GM12878 (cell line): ENCODE measurements around the gene PCTP. TPM values are rescaled to one million over a fixed set of nuclear protein-coding genes. Genes with fewer than 3 reads are reported as not detected.

Experiments used
- ATAC-seq: fragments of 200-7000 bp; cut with Tn5 transposase; 3 replicates; pipeline ENCODE4 v1.9.1; 2020; ENCODE audit warnings: mild to moderate bottlenecking, moderate library complexity
- BruUV-seq: library from RNA; stranded (reverse); fragments of 400-500 nt; replicated peaks from 2 replicates; lab custom pipeline; 2021; lab: Mats Ljungman, UMichigan
- CTCF ChIA-PET: fragments of 300-600 bp; sonication (Branson Sonifier 250); formaldehyde crosslinking; extraction: SDS; loops from one replicate; lab custom pipeline; 2021; ENCODE audit warnings: inconsistent platforms; lab: Yijun Ruan, JAX
- POLR2A ChIA-PET: fragments of 350-600 bp; formaldehyde crosslinking; extraction: SDS; loops from one replicate; lab custom pipeline; 2021; ENCODE audit warnings: inconsistent platforms; lab: Charles Lee
- RAD21 ChIA-PET: fragments of 300-600 bp; sonication (Branson Sonifier 250); formaldehyde crosslinking; loops from one replicate; lab custom pipeline; 2023; ENCODE audit warnings: antibody characterized with exemption; ENCODE audit not compliant: unreplicated experiment; lab: Charles Lee
- SMC1A ChIA-PET: fragments of 300-600 bp; sonication (Branson Sonifier 250); formaldehyde crosslinking; loops from one replicate; lab custom pipeline; 2023; ENCODE audit not compliant: unreplicated experiment, uncharacterized antibody; lab: Charles Lee
- DNase-seq: peaks from one replicate; pipeline ENCODE4 v3.0.0-alpha.2; 2011; ENCODE audit warnings: low read depth, low spot score
- FAIRE-seq: peaks from 3 replicates; lab custom pipeline; 2011; peaks lifted over from hg19 to GRCh38; lab: Jason Lieb, UNC
- H2AFZ ChIP-seq: 2 replicates; pipeline ENCODE4 v1.6.0; 2011; ENCODE audit warnings: low read depth, low read length, control low read depth; ENCODE audit not compliant: control insufficient read depth
- H3K27ac ChIP-seq: 2 replicates; pipeline ENCODE4 v1.5.1; 2011; ENCODE audit warnings: control low read depth; ENCODE audit not compliant: control insufficient read depth, insufficient read depth
- H3K27me3 ChIP-seq, 2 experiments: replicated peaks in 1 of 2; 2 replicates each; pipeline versions ENCODE4 v1.6.0 to v1.6.1; 2011; ENCODE audit warnings: low read length in 1 of 2; ENCODE audit not compliant: control insufficient read depth in 2 of 2, insufficient read depth in 2 of 2
- H3K36me3 ChIP-seq, 2 experiments: 2 replicates each; pipeline ENCODE4 v1.5.1; 2011; ENCODE audit warnings: low read length in 1 of 2; ENCODE audit not compliant: control insufficient read depth in 2 of 2, insufficient read depth in 2 of 2
- H3K4me1 ChIP-seq: 2 replicates; pipeline ENCODE4 v1.6.1; 2011; ENCODE audit warnings: mild to moderate bottlenecking, low read length, moderate library complexity, mixed read lengths; ENCODE audit not compliant: control insufficient read depth, insufficient read depth
- H3K4me2 ChIP-seq: 2 replicates; pipeline ENCODE4 v1.6.0; 2011; ENCODE audit warnings: control low read depth; ENCODE audit not compliant: control insufficient read depth, insufficient read depth
- H3K4me3 ChIP-seq: fragments of 200-600 bp; sonication (generic); 2 replicates; pipeline ENCODE4 v1.5.1; 2016
- H3K79me2 ChIP-seq: 2 replicates; pipeline ENCODE4 v1.6.0; 2011; ENCODE audit warnings: low read length; ENCODE audit not compliant: control insufficient read depth, insufficient read depth
- H3K9ac ChIP-seq: 2 replicates; pipeline ENCODE4 v1.8.0; 2011; ENCODE audit warnings: low read length, control low read depth, mixed read lengths; ENCODE audit not compliant: control insufficient read depth, insufficient read depth
- H3K9me3 ChIP-seq: replicated peaks from 3 replicates; pipeline ENCODE4 v1.5.1; 2011; ENCODE audit warnings: mild to moderate bottlenecking, low read length; ENCODE audit not compliant: control insufficient read depth, insufficient read depth
- H4K20me1 ChIP-seq: 2 replicates; pipeline ENCODE4 v1.6.0; 2011; ENCODE audit not compliant: control insufficient read depth, insufficient read depth
- CREM ChIP-seq: IDR thresholded peaks from 2 replicates; pipeline ENCODE4 v1.6.1; 2014; ENCODE audit warnings: antibody characterized with exemption, low read depth
- HCFC1 ChIP-seq: fragments of 150-350 bp; IDR thresholded peaks from 2 replicates; pipeline ENCODE4 v1.6.1; 2014; ENCODE audit warnings: low read length
- IKZF2 ChIP-seq, 2 experiments: fragments of 450-650 bp; IDR thresholded peaks; 2 replicates each; pipeline ENCODE4 v1.6.1; 2017; ENCODE audit warnings: mild to moderate bottlenecking in 2 of 2, moderate library complexity in 2 of 2
- JUNB ChIP-seq: IDR thresholded peaks from 2 replicates; pipeline ENCODE4 v1.6.1; 2016; ENCODE audit warnings: antibody characterized with exemption, mild to moderate bottlenecking
- MLLT1 ChIP-seq: fragments of 450-650 bp; IDR thresholded peaks from 2 replicates; pipeline ENCODE4 v1.6.1; 2016; ENCODE audit warnings: mild to moderate bottlenecking
- MTA2 ChIP-seq: fragments of 450-650 bp; IDR thresholded peaks from 2 replicates; pipeline ENCODE4 v1.6.1; 2016; ENCODE audit warnings: low read depth, mild to moderate bottlenecking, moderate library complexity
- MXI1 ChIP-seq: fragments of 150-350 bp; IDR thresholded peaks from 2 replicates; pipeline ENCODE4 v1.6.1; 2011; ENCODE audit warnings: low read depth, mild to moderate bottlenecking, inconsistent platforms, low read length, improper control_type of control experiment
- STAT3 ChIP-seq: IDR thresholded peaks from 2 replicates; pipeline ENCODE4 v1.6.1; 2011; ENCODE audit warnings: low read depth, low read length, improper control_type of control experiment
- TAF1 ChIP-seq: IDR thresholded peaks from 2 replicates; pipeline ENCODE4 v1.6.1; 2011; ENCODE audit warnings: mild to moderate bottlenecking, low read depth, low read length, borderline replicate concordance
- ZBTB40 ChIP-seq: fragments of 450-650 bp; IDR thresholded peaks from 2 replicates; pipeline ENCODE4 v1.6.1; 2016; ENCODE audit warnings: mild to moderate bottlenecking, moderate library complexity, borderline replicate concordance
- ZNF24 ChIP-seq: fragments of 450-650 bp; IDR thresholded peaks from 2 replicates; pipeline ENCODE4 v1.6.1; 2017; ENCODE audit warnings: antibody characterized with exemption, mild to moderate bottlenecking
- WGBS: methylation state at CpG from one replicate; pipeline ENCODE4 v1.1.6; 2016; ENCODE audit warnings: low lambda C conversion rate; ENCODE audit not compliant: insufficient replicate concordance, insufficient coverage; ENCODE audit errors: missing lambda C conversion rate; 5-methylcytosine and 5-hydroxymethylcytosine counted together
- in situ Hi-C: fragments of 300-500 bp; cut with MboI; formaldehyde crosslinking; loops from 9 replicates; pipeline ENCODE4 v1.14.3; 2018; ENCODE audit warnings: mixed read lengths
- intact Hi-C: fragments of 100-400 bp; cut with micrococcal nuclease; formaldehyde crosslinking; loops from one replicate; pipeline ENCODE4 v1.14.2; 2022; ENCODE audit not compliant: unreplicated experiment
- polyA plus RNA-seq, 11 experiments: library from polyadenylated mRNA; depleted of rRNA in 4 of 11; unstranded in 6 of 11; stranded (reverse) in 5 of 11; fragments of >200 nt; fragmentation: Nextera tagmentation in 4 of 11; fragmentation: Illumina TruSeq in 1 of 11; extraction: Ambion mirVana in 4 of 11; extraction: Trizol in 1 of 11; gene quantifications; 1 replicate in 1 of 11; 2 replicates in 10 of 11; pipeline versions ENCODE4 v1.2.1 to v1.2.3, GENCODE V29; 2011 to 2016; ENCODE audit warnings: inconsistent platforms in 2 of 11, missing spikeins in 2 of 11, low read depth in 1 of 11
- total RNA-seq, 4 experiments: library from RNA; depleted of rRNA in 3 of 4; stranded (reverse); fragments of >200 nt in 3 of 4; fragmentation: Illumina TruSeq in 1 of 4; extraction: Trizol in 1 of 4; gene quantifications; 2 replicates each; pipeline versions ENCODE4 v1.2.1 to v1.2.3, GENCODE V29; 2013 to 2021

Gene PCTP
- total and polyA plus RNA-seq, 10 of the 15 experiments (the other 5 are each of a cell fraction or from before 2014, with no cell fraction given): 1.4 to 26.8 (median 3.7) TPM

DNA sequence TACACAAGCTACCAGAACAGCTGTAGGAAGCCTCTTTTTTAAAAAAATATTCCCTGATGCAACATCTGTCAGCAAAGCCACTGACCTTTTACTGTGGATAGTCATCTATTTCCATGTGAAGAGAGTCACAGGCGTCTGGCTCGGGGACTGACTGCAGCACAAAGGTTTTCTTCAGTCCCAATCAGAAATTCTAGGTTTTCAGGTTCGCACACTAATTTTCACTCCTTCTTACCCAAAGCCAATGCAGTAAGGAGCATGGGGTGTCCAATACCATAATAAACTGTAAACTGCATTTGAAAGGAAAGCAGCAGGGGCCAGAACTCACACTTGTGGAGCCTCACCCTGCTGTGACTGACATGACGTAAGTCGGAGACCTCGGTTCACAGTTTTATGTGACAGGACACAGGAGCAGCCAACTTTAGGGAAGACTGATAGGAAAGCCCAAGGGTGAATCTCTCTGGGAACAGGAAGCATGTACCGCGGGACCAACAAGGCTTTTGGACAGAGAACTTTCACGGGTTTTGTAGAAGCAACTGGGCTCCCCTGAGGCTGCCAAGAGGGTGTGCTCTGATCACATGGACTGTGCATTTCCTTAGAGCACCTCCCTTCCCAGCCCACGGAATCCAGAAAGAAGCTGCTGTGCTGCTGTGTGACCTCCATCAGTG, 19.1 kb upstream of the PCTP start:
- no peak for FAIRE-seq
- ChIA-PET CTCF (interaction anchor here (4.5 kb wide), 1 partner anchor 14 kb away, joined by 30 read pairs; no protein-coding TSS in a partner anchor), RAD21 (no interaction called here), POLR2A (no interaction called here), SMC1A (no interaction called here)
- H3K79me2 ChIP-seq: no peaks in the 10 kb centered on the region
- intact Hi-C loops: no loop called here
- no peak overlapping the region for H3K9ac ChIP-seq
- no peaks in the 10 kb centered on the region for H3K4me1 ChIP-seq
- no peak overlapping the region for H3K4me3 ChIP-seq
- H4K20me1 ChIP-seq: no peaks in the 10 kb centered on the region
- 44% methylated on average over 10 of the region's 10 CpGs for WGBS
- H3K4me2 ChIP-seq: no peak overlapping the region
- H3K9me3 ChIP-seq: no peaks in the 10 kb centered on the region
- DNase-seq: no peak
- TF ChIP-seq ZBTB40 (no peak), TAF1 (no peak), MXI1 (no peak), MLLT1 (no peak), ZNF24 (no peak), HCFC1 (no peak), MTA2 (no peak), STAT3 (no peak), JUNB (no peak), CREM (no peak), IKZF2 (IDR thresholded peaks at IDR 0.05) (no peak)
- ATAC-seq: no peak
- no TSS peak for BruUV-seq
- in situ Hi-C loops: no loop called here
- H2AFZ ChIP-seq: no peak overlapping the region
- no peak overlapping the region for H3K27ac ChIP-seq
- no peaks in the 10 kb centered on the region for H3K36me3 ChIP-seq
- no peaks in the 10 kb centered on the region; a peak in 1 of 4 replicates for H3K27me3 ChIP-seq
